ENCODE measurements around the gene SNAPIN. TPM values are rescaled to one million over a fixed set of nuclear protein-coding genes. Genes with fewer than 3 reads are reported as not detected.
A peak's percentile ranks its signal among the peaks of the same experiment; 100 is the strongest.

SNAPIN gene
- total RNA-seq, 1 donor from 2014 or later: 31.1 TPM

DNA sequence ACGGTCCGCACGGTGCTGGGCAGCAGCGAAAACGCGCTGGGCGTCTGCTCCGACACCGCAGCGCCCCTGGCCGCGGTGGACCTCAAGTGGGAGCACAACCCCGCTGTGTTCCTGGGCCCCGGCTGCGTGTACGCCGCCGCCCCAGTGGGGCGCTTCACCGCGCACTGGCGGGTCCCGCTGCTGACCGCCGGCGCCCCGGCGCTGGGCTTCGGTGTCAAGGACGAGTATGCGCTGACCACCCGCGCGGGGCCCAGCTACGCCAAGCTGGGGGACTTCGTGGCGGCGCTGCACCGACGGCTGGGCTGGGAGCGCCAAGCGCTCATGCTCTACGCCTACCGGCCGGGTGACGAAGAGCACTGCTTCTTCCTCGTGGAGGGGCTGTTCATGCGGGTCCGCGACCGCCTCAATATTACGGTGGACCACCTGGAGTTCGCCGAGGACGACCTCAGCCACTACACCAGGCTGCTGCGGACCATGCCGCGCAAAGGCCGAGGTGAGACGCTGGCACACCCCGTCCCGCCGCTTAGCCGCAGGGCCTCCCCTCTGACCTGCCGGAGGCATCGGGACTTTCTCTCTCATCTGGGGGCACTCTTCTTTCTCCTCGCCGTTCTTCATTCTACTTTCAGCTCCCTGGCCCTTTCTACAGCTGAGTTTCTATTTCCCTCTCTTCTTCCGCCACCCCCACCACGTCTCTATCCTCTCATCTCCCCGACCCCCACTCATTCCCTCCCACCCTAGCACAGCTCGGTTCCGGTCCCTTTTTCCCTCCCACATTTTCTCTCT lies 21.0 kb downstream of the SNAPIN start:
- Mint-ChIP-seq H3K4me3 (ENCODE audit: unreplicated experiment) (peak overlapping the region; percentile 36), H3K9me3 (ENCODE audit: low read depth) (no peaks in the 10 kb centered on the region), H3K36me3 (ENCODE audit: low read depth) (no peaks in the 10 kb centered on the region), H3K27ac (ENCODE audit: unreplicated experiment) (no peak overlapping the region), H3K4me1 (ENCODE audit: low read depth) (peaks cover 18% of the 10 kb centered on the region), H3K27me3 (ENCODE audit: low read depth) (peaks cover 39% of the 10 kb centered on the region)
- TF ChIP-seq, protein P1, sequence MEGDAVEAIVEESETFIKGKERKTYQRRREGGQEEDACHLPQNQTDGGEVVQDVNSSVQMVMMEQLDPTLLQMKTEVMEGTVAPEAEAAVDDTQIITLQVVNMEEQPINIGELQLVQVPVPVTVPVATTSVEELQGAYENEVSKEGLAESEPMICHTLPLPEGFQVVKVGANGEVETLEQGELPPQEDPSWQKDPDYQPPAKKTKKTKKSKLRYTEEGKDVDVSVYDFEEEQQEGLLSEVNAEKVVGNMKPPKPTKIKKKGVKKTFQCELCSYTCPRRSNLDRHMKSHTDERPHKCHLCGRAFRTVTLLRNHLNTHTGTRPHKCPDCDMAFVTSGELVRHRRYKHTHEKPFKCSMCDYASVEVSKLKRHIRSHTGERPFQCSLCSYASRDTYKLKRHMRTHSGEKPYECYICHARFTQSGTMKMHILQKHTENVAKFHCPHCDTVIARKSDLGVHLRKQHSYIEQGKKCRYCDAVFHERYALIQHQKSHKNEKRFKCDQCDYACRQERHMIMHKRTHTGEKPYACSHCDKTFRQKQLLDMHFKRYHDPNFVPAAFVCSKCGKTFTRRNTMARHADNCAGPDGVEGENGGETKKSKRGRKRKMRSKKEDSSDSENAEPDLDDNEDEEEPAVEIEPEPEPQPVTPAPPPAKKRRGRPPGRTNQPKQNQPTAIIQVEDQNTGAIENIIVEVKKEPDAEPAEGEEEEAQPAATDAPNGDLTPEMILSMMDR (IDR thresholded peaks at IDR 0.05): peak; percentile 56
- no peak for DNase-seq (ENCODE audit: low spot score)

DNA sequence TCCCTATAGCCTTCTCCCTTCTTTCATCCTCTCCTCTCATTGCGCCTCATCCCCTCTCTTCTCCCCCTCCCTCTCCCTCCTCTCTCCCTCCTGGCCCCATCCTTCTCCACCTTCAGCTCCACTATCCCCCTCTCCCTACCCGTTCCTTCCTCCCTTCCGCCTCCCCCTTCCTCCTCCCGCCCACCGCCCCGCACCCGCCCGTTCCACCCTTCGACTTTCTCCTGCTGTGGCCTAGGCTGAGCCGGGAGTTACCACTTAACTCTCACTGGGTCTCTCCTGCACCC lies 21.6 kb downstream of the SNAPIN start:
- Mint-ChIP-seq H3K27me3 (ENCODE audit: low read depth) (peaks cover 39% of the 10 kb centered on the region), H3K36me3 (ENCODE audit: low read depth) (no peaks in the 10 kb centered on the region)

DNA sequence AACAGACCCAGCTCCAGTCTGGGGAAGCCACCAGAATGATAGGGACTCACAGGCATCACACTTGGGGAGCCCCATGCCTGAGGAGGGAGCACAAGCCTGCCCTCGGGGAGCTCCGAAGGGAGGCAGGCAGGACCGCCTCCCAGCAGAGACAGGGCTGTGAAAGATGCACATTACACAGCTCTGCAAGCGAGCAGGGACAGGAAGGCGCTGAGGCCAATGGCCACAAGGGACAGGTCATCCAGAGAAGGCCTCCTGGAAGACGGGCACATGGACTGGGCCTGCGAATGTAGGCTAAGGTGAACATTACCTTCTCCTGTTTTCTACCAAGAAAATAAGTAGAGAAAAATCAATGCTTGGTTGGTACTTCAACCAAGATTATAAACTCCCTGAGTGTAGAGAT lies 24.2 kb downstream of the SNAPIN start:
- no peak overlapping the region for H3K27ac Mint-ChIP-seq (ENCODE audit: unreplicated experiment)
- no peak for DNase-seq (ENCODE audit: low spot score)
- H3K4me1 Mint-ChIP-seq (ENCODE audit: low read depth): peaks cover 15% of the 10 kb centered on the region
- TF ChIP-seq, protein P1 (IDR thresholded peaks at IDR 0.05): no peak
- peaks cover 47% of the 10 kb centered on the region for H3K27me3 Mint-ChIP-seq (ENCODE audit: low read depth)
- H3K4me3 Mint-ChIP-seq (ENCODE audit: unreplicated experiment): no peak overlapping the region
- H3K9me3 Mint-ChIP-seq (ENCODE audit: low read depth): no peaks in the 10 kb centered on the region
- no peaks in the 10 kb centered on the region for H3K36me3 Mint-ChIP-seq (ENCODE audit: low read depth)

More for the DNA sequence above, 21.6 kb downstream of the SNAPIN start:
- Mint-ChIP-seq H3K4me1 (ENCODE audit: low read depth) (peaks cover 18% of the 10 kb centered on the region), H3K9me3 (ENCODE audit: low read depth) (no peaks in the 10 kb centered on the region), H3K4me3 (ENCODE audit: unreplicated experiment) (peak overlapping the region; percentile 36), H3K27ac (ENCODE audit: unreplicated experiment) (no peak overlapping the region)
- no peak for DNase-seq (ENCODE audit: low spot score)
- TF ChIP-seq, protein P1 (IDR thresholded peaks at IDR 0.05): no peak

DNA sequence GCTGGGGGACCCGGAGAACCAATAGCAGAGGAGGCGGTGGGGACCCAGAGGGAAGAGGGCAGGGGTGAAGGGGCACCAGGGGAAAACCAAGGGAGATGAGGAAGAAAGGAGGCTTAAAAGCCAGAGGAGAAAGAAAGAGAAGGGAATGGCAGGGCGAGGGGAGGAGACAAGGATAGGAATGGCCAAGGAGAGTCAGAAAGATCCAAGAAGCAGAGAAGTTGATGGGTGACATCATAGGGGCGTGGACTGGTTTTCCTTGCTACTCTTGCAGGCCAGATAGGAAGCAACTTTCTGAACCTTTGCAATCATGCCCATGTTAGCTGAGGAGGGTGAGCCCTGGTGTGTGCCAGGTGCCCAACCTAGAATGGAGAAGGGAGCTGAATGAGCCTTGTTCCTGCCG lies 25.4 kb downstream of the SNAPIN start:
- H3K4me1 Mint-ChIP-seq (ENCODE audit: low read depth): peaks cover 4% of the 10 kb centered on the region
- H3K27me3 Mint-ChIP-seq (ENCODE audit: low read depth): peaks cover 39% of the 10 kb centered on the region
- H3K36me3 Mint-ChIP-seq (ENCODE audit: low read depth): no peaks in the 10 kb centered on the region
- no peak overlapping the region for H3K4me3 Mint-ChIP-seq (ENCODE audit: unreplicated experiment)
- H3K27ac Mint-ChIP-seq (ENCODE audit: unreplicated experiment): no peak overlapping the region
- TF ChIP-seq, protein P1 (IDR thresholded peaks at IDR 0.05): no peak
- H3K9me3 Mint-ChIP-seq (ENCODE audit: low read depth): no peaks in the 10 kb centered on the region
- DNase-seq (ENCODE audit: low spot score): no peak

GRCh38 chr1:153684892-153685291 lies 26.4 kb downstream of the SNAPIN start:
- H3K9me3 Mint-ChIP-seq (ENCODE audit: low read depth): no peaks in the 10 kb centered on the region
- no peak overlapping the region for H3K27ac Mint-ChIP-seq (ENCODE audit: unreplicated experiment)
- H3K4me3 Mint-ChIP-seq (ENCODE audit: unreplicated experiment): no peak overlapping the region
- no peaks in the 10 kb centered on the region for H3K36me3 Mint-ChIP-seq (ENCODE audit: low read depth)
- H3K4me1 Mint-ChIP-seq (ENCODE audit: low read depth): peaks cover under 1% of the 10 kb centered on the region
- TF ChIP-seq, protein P1 (IDR thresholded peaks at IDR 0.05): no peak
- DNase-seq (ENCODE audit: low spot score): no peak
- peaks cover 34% of the 10 kb centered on the region for H3K27me3 Mint-ChIP-seq (ENCODE audit: low read depth)
